Activated CD4-positive, CD25-positive, alpha-beta regulatory T cell treated with anti-CD3 and anti-CD28 coated beads, Interleukin-2, amount 50 U/mL, for 16 hours (primary cell): ENCODE data around the gene C6orf136.
"Not testable (repeated sequence)": the region's sequence is repeated elsewhere in the genome, so short reads cannot be mapped to it uniquely, and the experiment has no call there.

Experiments used
- DNase-seq: peaks from one replicate; pipeline ENCODE4 v3.0.0-alpha.2; 2020; ENCODE audit warnings: low read depth, low spot score

Gene C6orf136

GRCh38 chr6:30656513-30656912 is 9.6 kb downstream of the C6orf136 start:
- DNase-seq = no peak

GRCh38 chr6:30657454-30657853 is 10.5 kb downstream of the C6orf136 start:
- DNase-seq = no peak

- not testable (repeated sequence) for DNase-seq
Observed at GRCh38 chr6:30657922-30658321, 11.0 kb downstream of the C6orf136 start.

- no peak for DNase-seq
Observed at GRCh38 chr6:30664994-30665767, 18.2 kb downstream of the C6orf136 start.

- not testable (repeated sequence) for DNase-seq
Observed at GRCh38 chr6:30666300-30666699, 19.4 kb downstream of the C6orf136 start.

- DNase-seq = no peak
Observed at GRCh38 chr6:30670760-30671527, 24.0 kb downstream of the C6orf136 start.

GRCh38 chr6:30672445-30673253 is 25.7 kb downstream of the C6orf136 start, which contains the start of gene DHX16:
DHX16 (minus strand) TSS chr6:30673006; CDS start chr6:30672841, 165 bp downstream.
- DNase-seq = peak; percentile 83

- DNase-seq = no peak
Observed at GRCh38 chr6:30676660-30677285, 29.8 kb downstream of the C6orf136 start.

GRCh38 chr6:30678964-30679726 is 32.2 kb downstream of the C6orf136 start:
- DNase-seq = peak; percentile 83

GRCh38 chr6:30679765-30680535 is 33.0 kb downstream of the C6orf136 start:
- no peak for DNase-seq

- no peak for DNase-seq
Observed at GRCh38 chr6:30681766-30682142, 34.8 kb downstream of the C6orf136 start.

- DNase-seq = peak; percentile 79
Observed at GRCh38 chr6:30682143-30683117, 35.5 kb downstream of the C6orf136 start.

- no peak for DNase-seq
Observed at GRCh38 chr6:30683183-30683979, 36.4 kb downstream of the C6orf136 start.

- no peak for DNase-seq
Observed at GRCh38 chr6:30683980-30684338, 37.0 kb downstream of the C6orf136 start.

GRCh38 chr6:30684386-30685156 is 37.6 kb downstream of the C6orf136 start:
- DNase-seq = no peak

- no peak for DNase-seq
Observed at GRCh38 chr6:30685157-30686008, 38.5 kb downstream of the C6orf136 start.
